Brain microvascular endothelial cell (primary cell): ENCODE measurements around the gene PLPPR3.

ENCODE experiments used
- DNase-seq: peaks from one replicate; pipeline ENCODE4 v3.0.0-alpha.2; 2020
- H3K27ac ChIP-seq: fragments of 250-450 bp; sonication (Bioruptor Pico); 2 replicates; pipeline ENCODE4 v1.5.1; 2020; ENCODE audit warnings: mild to moderate bottlenecking, moderate library complexity
- H3K27me3 ChIP-seq: fragments of 250-450 bp; sonication (Bioruptor Pico); replicated peaks from 2 replicates; pipeline ENCODE4 v1.5.1; 2020; ENCODE audit warnings: mild to moderate bottlenecking
- H3K36me3 ChIP-seq: fragments of 250-450 bp; sonication (Bioruptor Pico); replicated peaks from 2 replicates; pipeline ENCODE4 v1.5.1; 2020; ENCODE audit warnings: mild to moderate bottlenecking
- H3K4me3 ChIP-seq: 2 replicates; pipeline ENCODE4 v1.5.1; 2011; ENCODE audit warnings: low read depth, mild to moderate bottlenecking, control low read depth, low read length, moderate library complexity
- in situ Hi-C: cut with HindIII; loops from 2 replicates; pipeline ENCODE4 v1.10.0; 2017; ENCODE audit warnings: low sequenced_read_pairs, low pct_ligation_motif_present
- TF ChIP-seq, protein P1 (sequence below): IDR thresholded peaks from 2 replicates; pipeline ENCODE4 v1.5.1; 2011; ENCODE audit warnings: low read depth, mild to moderate bottlenecking, moderate library complexity, low read length, control low read depth, inconsistent platforms; ENCODE audit errors: missing control alignments

The PLPPR3 gene, protein sequence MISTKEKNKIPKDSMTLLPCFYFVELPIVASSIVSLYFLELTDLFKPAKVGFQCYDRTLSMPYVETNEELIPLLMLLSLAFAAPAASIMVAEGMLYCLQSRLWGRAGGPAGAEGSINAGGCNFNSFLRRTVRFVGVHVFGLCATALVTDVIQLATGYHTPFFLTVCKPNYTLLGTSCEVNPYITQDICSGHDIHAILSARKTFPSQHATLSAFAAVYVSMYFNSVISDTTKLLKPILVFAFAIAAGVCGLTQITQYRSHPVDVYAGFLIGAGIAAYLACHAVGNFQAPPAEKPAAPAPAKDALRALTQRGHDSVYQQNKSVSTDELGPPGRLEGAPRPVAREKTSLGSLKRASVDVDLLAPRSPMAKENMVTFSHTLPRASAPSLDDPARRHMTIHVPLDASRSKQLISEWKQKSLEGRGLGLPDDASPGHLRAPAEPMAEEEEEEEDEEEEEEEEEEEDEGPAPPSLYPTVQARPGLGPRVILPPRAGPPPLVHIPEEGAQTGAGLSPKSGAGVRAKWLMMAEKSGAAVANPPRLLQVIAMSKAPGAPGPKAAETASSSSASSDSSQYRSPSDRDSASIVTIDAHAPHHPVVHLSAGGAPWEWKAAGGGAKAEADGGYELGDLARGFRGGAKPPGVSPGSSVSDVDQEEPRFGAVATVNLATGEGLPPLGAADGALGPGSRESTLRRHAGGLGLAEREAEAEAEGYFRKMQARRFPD

DNA sequence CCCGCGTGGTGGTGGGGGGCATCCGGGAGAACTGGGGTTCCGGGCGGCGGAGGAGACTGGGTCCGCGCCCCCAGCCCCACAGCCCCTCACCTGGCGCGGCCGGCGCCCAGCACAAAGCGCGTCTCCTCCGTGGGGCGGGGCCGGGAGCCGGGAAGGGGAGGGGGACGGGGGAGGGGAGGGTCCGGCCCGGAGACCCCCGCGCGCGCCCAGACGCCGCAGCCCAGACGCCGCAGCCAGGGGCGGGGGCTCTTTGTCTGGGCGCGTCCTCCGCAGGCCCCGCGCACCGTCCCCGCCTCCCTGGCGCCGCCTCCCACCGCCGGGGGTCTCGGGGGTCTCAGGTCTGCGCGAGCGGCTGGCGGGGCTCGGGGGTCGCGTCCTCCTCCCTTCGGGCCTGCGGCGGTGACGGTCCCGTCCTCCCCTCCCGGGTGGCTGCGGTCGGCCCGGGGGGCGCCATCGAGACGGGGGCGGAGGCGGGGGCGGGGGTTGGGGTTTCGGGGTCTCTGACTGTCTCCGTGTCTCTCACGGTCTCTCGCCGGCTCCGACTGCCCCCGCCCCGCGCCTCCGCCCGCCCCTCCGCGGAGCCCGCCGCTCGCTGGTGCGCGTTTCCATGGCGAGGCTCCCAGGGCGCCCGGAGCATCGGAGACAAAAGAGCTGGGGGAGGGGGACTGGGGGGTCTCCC lies at the start of gene PLPPR3:
Gene PLPPR3 (minus strand): TSS at position 131 of the 679 bp plus-strand sequence. CDS start 396 bp downstream, outside the sequence.
- no peaks in the 10 kb centered on the region for H3K36me3 ChIP-seq
- no peak within 1 kb of the TSS for H3K27ac ChIP-seq
- peak within 1 kb of the TSS; percentile 17 for H3K4me3 ChIP-seq
- peaks cover 2% of the 10 kb centered on the region for H3K27me3 ChIP-seq
- in situ Hi-C loops = no loop called here
- no peak for DNase-seq
- TF ChIP-seq, protein P1, sequence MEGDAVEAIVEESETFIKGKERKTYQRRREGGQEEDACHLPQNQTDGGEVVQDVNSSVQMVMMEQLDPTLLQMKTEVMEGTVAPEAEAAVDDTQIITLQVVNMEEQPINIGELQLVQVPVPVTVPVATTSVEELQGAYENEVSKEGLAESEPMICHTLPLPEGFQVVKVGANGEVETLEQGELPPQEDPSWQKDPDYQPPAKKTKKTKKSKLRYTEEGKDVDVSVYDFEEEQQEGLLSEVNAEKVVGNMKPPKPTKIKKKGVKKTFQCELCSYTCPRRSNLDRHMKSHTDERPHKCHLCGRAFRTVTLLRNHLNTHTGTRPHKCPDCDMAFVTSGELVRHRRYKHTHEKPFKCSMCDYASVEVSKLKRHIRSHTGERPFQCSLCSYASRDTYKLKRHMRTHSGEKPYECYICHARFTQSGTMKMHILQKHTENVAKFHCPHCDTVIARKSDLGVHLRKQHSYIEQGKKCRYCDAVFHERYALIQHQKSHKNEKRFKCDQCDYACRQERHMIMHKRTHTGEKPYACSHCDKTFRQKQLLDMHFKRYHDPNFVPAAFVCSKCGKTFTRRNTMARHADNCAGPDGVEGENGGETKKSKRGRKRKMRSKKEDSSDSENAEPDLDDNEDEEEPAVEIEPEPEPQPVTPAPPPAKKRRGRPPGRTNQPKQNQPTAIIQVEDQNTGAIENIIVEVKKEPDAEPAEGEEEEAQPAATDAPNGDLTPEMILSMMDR = no peak

DNA sequence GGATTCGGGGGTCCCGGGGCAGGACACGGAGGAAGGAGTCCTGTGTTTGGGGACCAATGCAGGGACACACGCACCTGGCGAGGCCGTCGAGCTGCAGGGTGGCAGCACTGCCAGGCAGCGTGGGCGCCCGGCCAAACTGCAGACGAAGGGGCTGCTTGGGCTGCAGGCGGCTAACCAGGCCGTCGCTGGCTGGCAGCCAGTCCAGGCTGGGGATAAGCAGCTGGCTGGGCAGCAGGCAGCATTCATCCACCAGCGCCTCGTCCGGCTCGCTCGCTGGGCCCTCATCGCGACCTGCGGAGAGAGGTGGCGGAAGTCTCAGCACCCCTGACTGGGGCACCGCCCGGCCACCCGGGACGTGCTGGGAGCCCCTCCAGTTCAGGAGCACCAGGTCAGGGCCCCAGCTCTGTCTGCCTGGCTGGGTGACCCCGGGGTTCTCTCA lies 49.2 kb upstream of the PLPPR3 start:
- DNase-seq = no peak
- Histone ChIP-seq H3K27ac (no peak overlapping the region), H3K27me3 (no peaks in the 10 kb centered on the region), H3K36me3 (peaks cover 49% of the 10 kb centered on the region), H3K4me3 (no peak overlapping the region)
- TF ChIP-seq, protein P1 = no peak
- in situ Hi-C loops = no loop called here

DNA sequence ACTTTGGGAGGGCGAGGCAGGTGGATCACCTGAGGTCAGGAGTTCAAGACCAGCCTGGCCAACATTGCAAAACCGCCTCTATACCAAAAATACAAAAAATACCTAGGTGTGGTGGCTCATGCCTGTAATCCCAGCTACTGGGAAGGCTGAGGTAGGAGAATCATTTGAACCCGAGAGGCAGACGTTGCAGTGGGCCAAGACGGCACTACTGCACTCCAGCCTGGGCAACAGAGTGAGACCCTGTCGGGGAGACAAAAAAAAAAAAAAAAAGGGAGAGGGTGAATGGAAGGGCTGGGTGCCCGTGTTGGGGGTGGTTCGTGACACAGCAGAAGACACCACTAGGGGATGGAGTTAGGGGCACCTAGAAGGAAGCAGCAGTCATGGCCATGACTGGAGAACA lies 48.6 kb upstream of the PLPPR3 start:
- no peak overlapping the region for H3K4me3 ChIP-seq
- peaks cover 44% of the 10 kb centered on the region for H3K36me3 ChIP-seq
- H3K27ac ChIP-seq = no peak overlapping the region
- in situ Hi-C loops = no loop called here
- TF ChIP-seq, protein P1 = no peak
- DNase-seq = no peak
- H3K27me3 ChIP-seq = no peaks in the 10 kb centered on the region

DNA sequence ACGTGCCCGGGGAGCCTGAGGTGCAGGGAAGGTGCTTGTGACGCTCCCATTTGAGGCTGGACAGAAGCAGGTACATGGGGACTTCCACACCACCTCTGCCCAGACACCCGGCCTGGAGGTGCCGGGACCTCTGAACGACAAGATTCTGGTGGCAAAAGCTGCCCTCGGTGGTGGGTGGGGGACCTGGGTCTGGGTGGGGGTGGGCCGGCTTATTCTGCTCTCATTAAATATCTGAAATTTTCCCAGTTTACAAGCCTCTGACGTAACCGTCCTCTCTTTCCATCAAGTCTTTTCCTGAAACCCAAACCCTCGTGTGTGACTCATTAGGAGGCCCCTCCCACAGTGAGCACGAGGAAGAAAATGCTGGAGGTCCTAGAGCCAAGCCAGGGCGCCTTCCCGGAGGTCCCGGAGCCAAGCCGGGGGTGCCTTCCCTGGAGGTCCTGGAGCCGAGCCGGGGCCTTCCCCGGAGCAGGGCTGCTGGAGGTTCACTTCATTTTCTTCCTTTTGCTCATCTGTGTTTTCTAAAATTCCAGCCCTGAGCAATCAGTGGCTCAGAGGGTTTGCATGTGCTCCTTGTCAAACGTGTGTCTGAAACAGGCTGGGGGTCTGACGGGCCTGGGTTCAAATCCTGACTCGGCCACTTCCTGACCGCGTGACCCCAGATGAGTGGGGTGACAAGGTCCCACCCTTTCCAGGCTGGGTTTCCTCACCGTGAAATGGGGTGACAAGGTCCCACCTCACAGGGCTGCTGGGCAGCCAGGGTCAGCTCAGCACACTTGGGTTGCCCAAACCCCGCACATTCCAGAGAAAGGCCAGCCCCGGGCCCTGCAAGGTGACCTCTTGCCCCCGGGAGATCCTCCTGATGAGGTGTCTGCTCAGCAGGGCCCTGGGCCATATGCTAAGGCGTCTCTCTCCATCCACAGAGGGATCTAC lies 47.8 kb upstream of the PLPPR3 start:
- H3K27ac ChIP-seq = no peak overlapping the region
- H3K4me3 ChIP-seq = no peak overlapping the region
- TF ChIP-seq, protein P1 = no peak
- in situ Hi-C loops = no loop called here
- DNase-seq = peak; percentile 88
- no peaks in the 10 kb centered on the region for H3K27me3 ChIP-seq
- H3K36me3 ChIP-seq = peaks cover 40% of the 10 kb centered on the region
